Stimulated activated CD8-positive, alpha-beta memory T cell treated with anti-CD3 and anti-CD28 coated beads, Interleukin-4, amount 100 ng/mL, for 4 hours (primary cell): Measurements from ENCODE around the gene GDF10.

ENCODE experiments used
- DNase-seq, 2 donors: peaks; one replicate each; pipeline ENCODE4 v3.0.0-alpha.2; 2020; ENCODE audit warnings: low read depth in 2 of 2, low spot score in 1 of 2

Gene GDF10

GRCh38 chr10:47332371-47332770, 32.4 kb downstream of the GDF10 start:
- no peak for DNase-seq

GRCh38 chr10:47332946-47333345, 32.9 kb downstream of the GDF10 start:
- no peak for DNase-seq

GRCh38 chr10:47333532-47333931, 33.5 kb downstream of the GDF10 start:
- no peak for DNase-seq

- DNase-seq, result no peak
Measured at GRCh38 chr10:47334466-47335295, 34.7 kb downstream of the GDF10 start.

- no peak for DNase-seq
Measured at GRCh38 chr10:47335906-47336305, 35.9 kb downstream of the GDF10 start.

- DNase-seq, result no peak
Measured at GRCh38 chr10:47336387-47337134, 36.6 kb downstream of the GDF10 start.

- no peak for DNase-seq
Measured at GRCh38 chr10:47337310-47337709, 37.3 kb downstream of the GDF10 start.

- no peak for DNase-seq
Measured at GRCh38 chr10:47339186-47339735, 39.3 kb downstream of the GDF10 start.

GRCh38 chr10:47339759-47340607, 40.0 kb downstream of the GDF10 start:
- no peak for DNase-seq

- DNase-seq, result peak; percentile 23 to 49
Measured at GRCh38 chr10:47340608-47341170, 40.7 kb downstream of the GDF10 start.

GRCh38 chr10:47344996-47345870, 45.2 kb downstream of the GDF10 start:
- DNase-seq, result no peak

- DNase-seq, result no peak
Measured at GRCh38 chr10:47346581-47347302, 46.7 kb downstream of the GDF10 start.

- no peak for DNase-seq
Measured at GRCh38 chr10:47347303-47347675, 47.3 kb downstream of the GDF10 start.

GRCh38 chr10:47348138-47348651, 48.2 kb downstream of the GDF10 start, which contains the start of gene RBP3:
TSS of gene RBP3 (plus strand) at chr10:47348363. CDS start at chr10:47348485, 122 bp downstream.
- DNase-seq, result no peak

- no peak for DNase-seq
Measured at GRCh38 chr10:47348661-47349470, 48.9 kb downstream of the GDF10 start.

GRCh38 chr10:47349516-47349915, 49.5 kb downstream of the GDF10 start:
- no peak for DNase-seq

GRCh38 chr10:47349941-47350371, 50.0 kb downstream of the GDF10 start:
- no peak for DNase-seq
